H1 (cell line): ENCODE measurements around the gene HMCES. TPM values are rescaled to one million over a fixed set of nuclear protein-coding genes. Genes with fewer than 3 reads are reported as not detected.

Source experiments
- BACH1 ChIP-seq: IDR thresholded peaks from 2 replicates; pipeline ENCODE4 v1.6.1; 2012; ENCODE audit warnings: low read length, improper control_type of control experiment
- CEBPB ChIP-seq: IDR thresholded peaks from 2 replicates; pipeline ENCODE4 v1.6.1; 2012; ENCODE audit warnings: low read depth, low read length
- CHD2 ChIP-seq: IDR thresholded peaks from 2 replicates; pipeline ENCODE4 v1.6.1; 2012; ENCODE audit warnings: low read length, improper control_type of control experiment
- KDM1A ChIP-seq: fragments of 200-600, 300-600 bp; sonication (generic); IDR thresholded peaks from 2 replicates; pipeline ENCODE4 v1.7.1; 2016; ENCODE audit warnings: mild to moderate bottlenecking, low read length, borderline replicate concordance
- polyA plus RNA-seq, 7 experiments: library from polyadenylated mRNA; depleted of rRNA in 3 of 7; stranded (reverse) in 5 of 7; unstranded in 2 of 7; fragments of >200 nt in 5 of 7; fragments of 200-250 nt in 2 of 7; gene quantifications; 1 replicate in 5 of 7; 2 replicates in 1 of 7; 4 replicates in 1 of 7; pipeline versions ENCODE4 v1.2.1 to v1.2.3, GENCODE V29; 2011 to 2013; ENCODE audit warnings: missing spikeins in 2 of 7, mixed read lengths in 2 of 7
- total RNA-seq: library from RNA; stranded (reverse); fragmentation: NEBNext Ultra II Directional; extraction: Animal tissue kit (Norgen Biotek cat#: 25700); gene quantifications from 2 replicates; pipeline ENCODE4 v1.2.1, GENCODE V29; 2021

The HMCES gene
- total and polyA plus RNA-seq, 2 of the 8 experiments (the other 6 are each of a cell fraction or from before 2014, with no cell fraction given), result 27.6 to 49.5 TPM

DNA sequence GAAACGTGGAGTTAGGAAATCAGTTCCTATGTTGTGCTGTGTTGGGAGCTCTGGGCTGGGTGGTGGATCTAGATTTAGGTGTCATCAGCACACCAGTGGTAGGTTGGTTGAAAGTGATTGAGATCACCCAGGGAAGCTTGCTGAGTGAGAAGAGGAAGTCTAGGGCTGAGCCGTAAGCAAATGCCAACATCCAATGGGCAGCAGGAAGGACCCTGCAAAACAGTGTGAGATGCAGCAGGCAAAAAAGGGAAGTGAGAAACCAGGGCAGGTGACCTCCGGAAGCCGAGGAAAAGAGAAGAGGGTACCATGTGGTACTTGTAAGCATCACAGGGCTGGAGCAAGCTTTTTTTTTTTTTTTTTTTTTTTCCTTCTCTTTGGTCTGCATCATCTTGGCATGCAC lies 45.1 kb upstream of the HMCES start (continued):
- TF ChIP-seq CEBPB (no peak), CHD2 (no peak), BACH1 (no peak), KDM1A (no peak)
